ENCODE data around the gene RXRG. TPM values are rescaled to one million over a fixed set of nuclear protein-coding genes. Genes with fewer than 3 reads are reported as not detected.

The RXRG gene
- polyA plus RNA-seq, 6 donors from 2014 or later, result not detected

DNA sequence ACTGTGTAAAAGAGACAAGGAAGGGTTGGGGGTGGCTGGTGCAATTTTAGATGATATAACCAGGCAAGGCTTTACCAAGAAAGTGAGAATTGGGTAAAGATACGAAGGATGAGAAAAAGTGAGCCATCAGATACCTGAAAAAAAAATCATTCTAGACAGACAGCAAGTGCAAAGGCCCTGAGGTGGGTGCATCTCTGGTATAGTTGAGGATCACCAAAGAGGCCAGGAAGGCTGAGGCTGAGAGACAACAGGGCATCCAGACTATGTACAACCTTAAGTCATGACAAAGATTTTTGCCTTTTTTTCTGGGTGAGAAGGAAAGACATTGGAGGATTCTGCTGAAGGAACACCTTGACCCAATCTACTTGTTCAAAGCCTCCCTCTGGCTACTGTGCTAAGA is 29.9 kb downstream of the RXRG start:
- H3K4me1 Mint-ChIP-seq, result no peaks in the 10 kb centered on the region
- H3K9me3 Mint-ChIP-seq, result no peaks in the 10 kb centered on the region
- H3K36me3 Mint-ChIP-seq, result no peaks in the 10 kb centered on the region
- peaks cover 25 to 43% (median 30%) of the 10 kb centered on the region in 3 donors for H3K27me3 Mint-ChIP-seq
- no peak overlapping the region for H3K27ac Mint-ChIP-seq
- no peak overlapping the region for H3K4me3 Mint-ChIP-seq
- no peak for ATAC-seq (ENCODE audit: low read depth in 2 of 2)
- no peak for DNase-seq

DNA sequence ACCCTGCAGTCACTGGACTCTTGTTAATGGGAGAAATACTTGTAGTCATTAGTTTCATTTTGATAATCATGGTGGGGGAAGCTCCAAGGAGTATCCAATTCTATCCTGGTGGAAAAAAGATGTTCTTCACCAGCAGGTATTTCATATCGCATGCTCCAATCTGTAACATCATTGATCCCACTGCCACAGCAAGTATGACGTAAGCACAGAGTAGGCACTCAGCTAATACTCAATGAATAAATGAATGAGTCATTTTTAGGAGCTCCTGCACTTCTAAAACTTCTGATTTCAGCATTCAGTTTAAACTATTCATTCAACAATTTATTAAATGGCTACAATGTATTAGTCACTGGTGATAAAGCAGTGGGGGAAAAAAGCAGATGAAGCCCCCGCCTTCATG is 30.3 kb downstream of the RXRG start:
- ATAC-seq (ENCODE audit: low read depth in 2 of 2), result no peak
- no peak overlapping the region for H3K4me3 Mint-ChIP-seq
- H3K36me3 Mint-ChIP-seq, result no peaks in the 10 kb centered on the region
- H3K27me3 Mint-ChIP-seq, result peaks cover 25 to 47% (median 34%) of the 10 kb centered on the region in 3 donors
- no peaks in the 10 kb centered on the region for H3K4me1 Mint-ChIP-seq
- H3K27ac Mint-ChIP-seq, result no peak overlapping the region
- DNase-seq, result no peak
- no peaks in the 10 kb centered on the region for H3K9me3 Mint-ChIP-seq

DNA sequence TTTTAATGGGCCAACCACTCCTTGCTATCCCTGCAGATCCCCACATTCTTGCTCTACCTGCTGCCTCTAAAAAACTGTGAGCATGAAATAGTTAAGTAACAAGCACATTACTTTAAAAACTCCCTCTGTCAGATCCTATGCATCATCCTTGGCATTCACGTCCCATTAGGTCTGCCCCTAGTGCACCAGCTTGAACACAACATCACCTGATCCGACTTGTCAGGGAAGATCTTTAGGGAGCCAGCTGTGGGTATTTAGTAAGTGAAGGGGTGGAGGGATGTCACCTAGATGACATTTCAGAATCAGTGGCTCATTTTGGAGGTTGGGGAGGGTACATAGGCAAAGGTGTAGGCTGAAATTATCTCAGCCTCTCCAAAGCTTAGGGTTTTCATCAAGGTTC is 33.5 kb downstream of the RXRG start:
- DNase-seq (no peak), ATAC-seq (ENCODE audit: low read depth in 2 of 2) (no peak)
- Mint-ChIP-seq H3K27me3 (peaks cover 48 to 58% (median 54%) of the 10 kb centered on the region in 3 donors), H3K9me3 (no peaks in the 10 kb centered on the region), H3K36me3 (no peaks in the 10 kb centered on the region), H3K4me1 (no peaks in the 10 kb centered on the region), H3K27ac (no peak overlapping the region), H3K4me3 (no peak overlapping the region)

DNA sequence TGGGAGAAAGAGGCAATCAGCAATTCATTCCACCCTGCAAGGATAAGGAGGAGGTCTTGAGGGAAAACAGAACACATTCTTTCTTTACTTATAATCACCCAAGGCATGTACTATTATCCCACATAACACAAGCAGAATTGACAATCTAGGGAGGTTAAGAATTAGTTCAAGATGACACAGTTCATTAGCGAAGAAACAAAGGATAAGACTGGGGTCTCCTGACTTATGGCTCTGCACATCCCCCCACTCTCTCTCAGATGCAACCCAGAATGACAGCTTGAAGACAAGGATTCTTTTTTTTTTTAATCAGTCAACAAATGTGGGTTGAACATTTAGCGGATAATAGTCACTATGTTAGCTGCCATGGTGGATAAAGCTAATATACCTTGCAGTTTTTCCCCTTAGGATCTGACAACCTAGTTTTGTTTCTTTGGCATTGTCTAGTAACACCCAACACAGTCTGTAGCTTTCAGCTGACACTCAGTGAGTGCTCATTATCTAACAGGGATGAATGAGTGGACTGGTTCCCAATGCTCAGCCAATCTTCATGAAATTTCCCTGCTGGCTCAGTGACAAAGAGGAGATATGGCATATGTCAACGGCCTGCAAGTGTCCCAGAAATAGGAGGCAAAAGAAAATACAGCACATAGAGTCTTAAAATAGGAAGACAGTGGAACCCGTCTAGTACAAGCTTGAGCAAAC is 35.1 kb downstream of the RXRG start:
- H3K9me3 Mint-ChIP-seq, result no peaks in the 10 kb centered on the region
- no peak for ATAC-seq (ENCODE audit: low read depth in 2 of 2)

DNA sequence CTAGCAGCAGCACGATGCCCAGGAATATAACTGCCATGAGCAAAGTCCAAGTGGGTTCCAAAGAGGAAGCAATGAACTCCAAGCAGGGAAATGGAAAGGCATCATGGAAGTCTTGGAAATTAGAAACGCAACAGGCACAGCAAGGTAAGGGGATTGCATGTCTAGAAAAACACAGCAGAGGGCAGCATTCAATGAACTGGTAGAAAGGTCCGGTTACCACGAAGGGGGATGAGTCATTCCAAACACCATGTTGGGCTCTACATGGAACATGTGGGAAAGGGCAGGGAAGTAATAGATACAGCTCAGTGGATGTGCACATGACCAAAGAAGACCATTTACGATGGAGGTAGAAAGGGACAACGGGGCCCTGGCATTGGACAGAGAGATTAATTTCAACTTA is 36.4 kb downstream of the RXRG start:
- peaks cover 32 to 43% (median 42%) of the 10 kb centered on the region in 3 donors for H3K27me3 Mint-ChIP-seq
- no peaks in the 10 kb centered on the region for H3K4me1 Mint-ChIP-seq
- ATAC-seq (ENCODE audit: low read depth in 2 of 2) (no peak), DNase-seq (no peak)
- H3K36me3 Mint-ChIP-seq, result no peaks in the 10 kb centered on the region
- H3K9me3 Mint-ChIP-seq, result no peaks in the 10 kb centered on the region
- H3K4me3 Mint-ChIP-seq, result no peak overlapping the region
- H3K27ac Mint-ChIP-seq, result no peak overlapping the region

More for the DNA sequence above, 35.1 kb downstream of the RXRG start:
- Mint-ChIP-seq H3K36me3 (no peaks in the 10 kb centered on the region), H3K4me3 (no peak overlapping the region), H3K4me1 (no peaks in the 10 kb centered on the region), H3K27me3 (peaks cover 39 to 44% (median 41%) of the 10 kb centered on the region in 3 donors), H3K27ac (no peak overlapping the region)
- DNase-seq, result no peak

DNA sequence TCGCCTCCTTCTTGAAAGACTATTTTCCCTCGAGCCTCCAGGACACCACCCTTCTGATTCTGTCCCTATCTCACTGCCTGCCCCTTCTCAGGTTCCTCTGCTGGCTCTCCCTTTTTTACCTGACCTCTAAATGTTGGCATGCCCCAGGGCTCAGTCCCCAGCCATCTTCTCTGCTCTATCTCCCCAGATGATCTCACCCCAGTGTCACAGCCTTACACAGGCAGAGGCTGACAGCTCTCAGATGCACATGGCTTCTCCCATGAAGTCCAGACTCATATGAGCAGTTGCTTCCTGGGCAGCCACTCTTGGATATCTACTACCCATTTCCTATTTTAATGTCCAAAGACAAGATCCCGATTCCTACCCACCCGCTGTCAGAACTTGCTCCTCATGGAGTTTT is 37.5 kb downstream of the RXRG start:
- DNase-seq (no peak), ATAC-seq (ENCODE audit: low read depth in 2 of 2) (no peak)
- no peaks in the 10 kb centered on the region for H3K36me3 Mint-ChIP-seq
- H3K27me3 Mint-ChIP-seq, result peaks cover 32 to 43% (median 42%) of the 10 kb centered on the region in 3 donors
- no peaks in the 10 kb centered on the region for H3K9me3 Mint-ChIP-seq
- H3K4me1 Mint-ChIP-seq, result no peaks in the 10 kb centered on the region
- H3K4me3 Mint-ChIP-seq, result no peak overlapping the region
- no peak overlapping the region for H3K27ac Mint-ChIP-seq

DNA sequence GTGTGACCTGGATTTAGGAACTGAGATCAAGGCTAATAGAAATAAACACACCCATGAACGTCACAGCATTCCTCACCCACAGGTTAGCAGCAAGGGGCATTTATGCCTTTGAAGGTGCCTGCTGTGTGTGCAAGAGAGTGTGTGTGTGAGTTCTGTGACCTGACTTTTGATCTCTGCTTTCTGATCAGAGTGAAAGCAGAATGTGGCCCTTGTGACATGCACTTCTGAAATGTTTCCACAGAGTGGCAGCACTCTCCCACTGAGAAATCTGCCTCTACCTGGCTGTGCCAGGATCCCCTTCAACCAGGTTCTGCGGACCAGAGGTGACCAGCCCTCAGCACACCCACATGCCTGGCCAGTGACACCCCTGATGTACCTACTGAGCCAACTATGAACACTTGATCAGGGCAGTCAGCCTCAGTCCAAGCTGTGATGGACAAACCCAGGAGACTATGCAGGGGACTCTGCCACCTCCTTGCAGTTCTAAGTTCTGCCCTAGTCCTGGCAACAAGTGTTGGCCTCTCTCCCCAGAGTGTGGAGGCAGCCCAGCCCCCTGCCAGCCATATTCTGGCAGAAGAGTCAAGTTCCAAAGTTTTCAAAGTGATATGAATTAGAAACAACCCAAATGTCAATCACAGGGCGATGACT is 41.0 kb downstream of the RXRG start:
- no peaks in the 10 kb centered on the region for H3K9me3 Mint-ChIP-seq
- no peak overlapping the region for H3K4me3 Mint-ChIP-seq
- H3K27me3 Mint-ChIP-seq, result peaks cover 42 to 56% (median 54%) of the 10 kb centered on the region in 3 donors
- DNase-seq (peak; percentile 12), ATAC-seq (ENCODE audit: low read depth in 2 of 2) (peak; percentile 40 to 54)
- no peaks in the 10 kb centered on the region for H3K36me3 Mint-ChIP-seq
- H3K27ac Mint-ChIP-seq, result no peak overlapping the region
- H3K4me1 Mint-ChIP-seq, result no peaks in the 10 kb centered on the region

DNA sequence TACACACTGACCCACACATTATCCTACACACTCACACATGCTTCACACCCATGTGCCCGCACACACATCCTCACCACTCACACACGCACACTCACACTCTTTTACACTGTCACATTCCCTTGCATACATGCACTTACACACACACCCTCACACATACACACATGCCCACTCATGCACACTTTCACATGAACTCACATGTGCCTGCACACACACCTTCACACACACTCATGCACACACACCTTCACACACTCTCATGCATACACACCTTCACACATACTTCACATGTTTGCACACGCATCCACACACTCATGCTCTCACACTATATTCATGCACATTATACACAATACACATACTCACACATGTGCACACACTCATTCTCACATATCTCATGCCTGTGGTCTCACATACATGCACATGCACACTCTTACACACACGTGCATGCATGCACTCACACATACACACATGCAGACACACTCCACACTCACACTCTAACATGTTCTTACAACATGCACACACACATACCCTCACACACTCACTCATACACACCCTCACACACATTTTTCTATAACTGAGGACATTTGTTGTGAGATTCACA is 42.3 kb downstream of the RXRG start:
- ATAC-seq (ENCODE audit: low read depth in 2 of 2) (no peak), DNase-seq (no peak)
- Mint-ChIP-seq H3K36me3 (no peaks in the 10 kb centered on the region), H3K27me3 (peaks cover 39 to 52% (median 51%) of the 10 kb centered on the region in 3 donors), H3K4me1 (no peaks in the 10 kb centered on the region), H3K9me3 (no peaks in the 10 kb centered on the region), H3K27ac (no peak overlapping the region), H3K4me3 (no peak overlapping the region)

DNA sequence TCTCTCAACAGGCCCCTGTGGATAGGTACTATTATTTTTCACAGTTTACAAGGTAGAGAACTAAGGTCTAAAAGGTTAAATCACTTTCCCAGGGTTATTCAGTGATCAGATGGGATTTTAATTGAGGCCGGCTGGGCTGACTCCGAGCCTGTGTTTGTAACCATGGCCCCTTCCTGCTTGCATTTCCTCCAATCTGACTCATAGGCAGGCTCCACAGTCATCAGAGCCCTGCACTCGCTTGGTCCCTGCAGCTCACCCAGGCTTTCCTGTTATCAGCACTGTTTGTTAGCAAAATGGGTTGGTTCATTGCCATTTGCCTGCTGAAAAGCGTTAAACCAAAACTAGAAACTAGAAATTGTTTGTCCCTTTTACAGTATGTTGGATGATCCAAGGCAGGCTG is 47.0 kb downstream of the RXRG start:
- no peak overlapping the region for H3K4me3 Mint-ChIP-seq
- no peaks in the 10 kb centered on the region for H3K36me3 Mint-ChIP-seq
- peaks cover 65 to 75% (median 74%) of the 10 kb centered on the region in 3 donors for H3K27me3 Mint-ChIP-seq
- peaks cover 0 to 3% (median 0%) of the 10 kb centered on the region in 7 donors for H3K9me3 Mint-ChIP-seq
- H3K27ac Mint-ChIP-seq, result no peak overlapping the region
- ATAC-seq (ENCODE audit: low read depth in 2 of 2) (no peak), DNase-seq (no peak)
- H3K4me1 Mint-ChIP-seq, result peaks cover 6 to 13% (median 12%) of the 10 kb centered on the region in 3 donors

DNA sequence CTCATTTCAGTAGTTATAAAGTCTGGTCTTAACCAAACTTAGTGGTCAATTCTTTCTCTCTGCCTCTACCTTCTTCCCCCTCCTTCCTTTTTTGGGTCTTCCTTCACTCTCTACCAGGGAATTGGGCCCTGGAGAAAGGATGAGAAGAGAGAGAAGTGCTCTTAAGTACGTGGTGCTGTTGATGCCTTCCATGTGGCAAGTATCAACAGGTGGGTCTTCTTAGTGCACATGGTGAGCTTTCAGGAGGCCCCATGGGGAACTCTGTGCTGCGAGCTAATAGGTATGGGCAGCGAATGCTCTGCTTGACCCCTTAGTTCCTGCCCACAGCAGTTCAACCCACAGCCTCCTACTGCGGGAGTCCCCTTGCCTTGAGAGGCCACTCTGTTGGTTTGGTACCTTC is 49.0 kb downstream of the RXRG start:
- Mint-ChIP-seq H3K27me3 (peaks cover 80 to 89% (median 84%) of the 10 kb centered on the region in 3 donors), H3K4me1 (peaks cover 10 to 21% (median 17%) of the 10 kb centered on the region in 3 donors), H3K4me3 (no peak overlapping the region), H3K27ac (no peak overlapping the region), H3K36me3 (no peaks in the 10 kb centered on the region), H3K9me3 (peaks cover 0 to 5% (median 0%) of the 10 kb centered on the region in 7 donors)
- DNase-seq (no peak), ATAC-seq (ENCODE audit: low read depth in 2 of 2) (no peak)

DNA sequence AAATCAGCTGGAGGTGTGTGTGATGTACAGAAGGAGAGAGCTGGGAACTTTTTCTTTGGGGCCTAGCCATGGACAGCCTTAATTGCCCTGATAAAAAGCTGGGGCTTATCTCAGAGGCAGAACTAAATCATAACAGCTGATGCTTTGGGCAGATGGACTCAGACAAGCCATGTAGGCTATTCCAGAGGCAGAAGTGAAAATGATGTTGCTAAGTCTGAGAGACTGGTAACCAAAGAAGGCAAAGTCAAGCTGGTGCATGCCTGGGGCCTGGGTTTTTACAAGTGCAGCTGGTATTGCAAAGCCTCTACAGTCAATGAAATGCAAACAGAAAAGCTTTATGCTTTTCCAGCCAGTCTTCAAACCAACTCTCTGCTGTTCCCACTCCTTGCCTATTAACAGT is 49.4 kb downstream of the RXRG start:
- peaks cover 0 to 5% (median 0%) of the 10 kb centered on the region in 7 donors for H3K9me3 Mint-ChIP-seq
- no peaks in the 10 kb centered on the region for H3K36me3 Mint-ChIP-seq
- peak overlapping the region in 1 of 6 donors; percentile 30 for H3K27ac Mint-ChIP-seq

DNA sequence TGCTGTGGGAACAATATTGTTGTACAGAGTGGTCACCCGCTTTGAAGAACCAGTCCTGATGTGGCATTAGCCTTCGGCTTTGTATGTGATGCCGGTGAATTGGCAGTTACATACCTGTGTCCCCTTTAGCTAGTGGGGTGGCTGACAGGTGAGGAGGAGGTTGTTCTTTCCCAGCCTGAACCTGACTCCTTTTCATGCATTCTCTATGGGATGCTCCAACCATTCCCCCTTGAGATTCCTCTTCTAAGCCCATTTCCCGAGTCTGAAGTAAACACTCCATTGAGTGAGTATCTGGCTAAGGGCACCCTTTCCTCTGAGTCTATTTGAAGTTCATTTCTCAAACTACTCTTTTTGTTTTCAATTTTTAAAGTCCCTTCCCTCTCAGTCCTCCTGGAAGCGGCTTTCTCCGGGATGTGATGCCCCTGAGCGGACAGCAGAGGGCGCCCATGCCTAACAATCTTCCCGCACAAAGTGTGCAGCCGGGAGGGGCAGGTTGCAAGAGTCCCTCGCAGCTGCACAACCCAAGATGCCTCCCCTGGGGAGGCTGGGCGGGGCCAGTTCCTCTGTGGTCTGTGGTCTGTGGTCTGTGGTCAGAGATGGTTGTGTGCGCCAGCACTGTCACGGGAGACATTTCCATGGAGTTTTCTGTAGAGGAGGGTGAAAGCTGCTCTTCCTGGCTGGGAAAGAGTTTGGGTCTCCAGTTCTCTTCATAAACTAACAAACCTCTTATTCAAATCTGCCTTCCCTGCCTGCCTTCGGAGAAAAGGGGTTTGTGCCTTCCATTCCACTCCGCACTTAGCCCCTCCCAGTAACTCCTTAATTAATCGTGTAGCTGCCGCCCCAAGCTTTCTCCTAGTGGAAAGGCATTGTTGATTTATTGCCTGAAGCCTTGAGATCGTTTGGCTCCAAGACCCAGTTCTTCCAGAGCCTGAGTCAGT is 52.0 kb downstream of the RXRG start:
- no peaks in the 10 kb centered on the region for H3K36me3 Mint-ChIP-seq
- H3K9me3 Mint-ChIP-seq, result peaks cover 0 to 5% (median 0%) of the 10 kb centered on the region in 7 donors
- H3K4me3 Mint-ChIP-seq, result peak overlapping the region; percentile 29 to 89 (median 76)
- peak overlapping the region; percentile 35 to 99 (median 97) for H3K27ac Mint-ChIP-seq
- ATAC-seq (ENCODE audit: low read depth in 2 of 2) (peak; percentile 100), DNase-seq (peak; percentile 90)
- H3K4me1 Mint-ChIP-seq, result peaks cover 10 to 21% (median 17%) of the 10 kb centered on the region in 3 donors
- peaks cover 82 to 93% (median 87%) of the 10 kb centered on the region in 3 donors for H3K27me3 Mint-ChIP-seq

More for the DNA sequence above, 49.4 kb downstream of the RXRG start:
- Mint-ChIP-seq H3K4me1 (peaks cover 10 to 21% (median 17%) of the 10 kb centered on the region in 3 donors), H3K4me3 (no peak overlapping the region), H3K27me3 (peaks cover 80 to 89% (median 84%) of the 10 kb centered on the region in 3 donors)
- DNase-seq (no peak), ATAC-seq (ENCODE audit: low read depth in 2 of 2) (no peak)

DNA sequence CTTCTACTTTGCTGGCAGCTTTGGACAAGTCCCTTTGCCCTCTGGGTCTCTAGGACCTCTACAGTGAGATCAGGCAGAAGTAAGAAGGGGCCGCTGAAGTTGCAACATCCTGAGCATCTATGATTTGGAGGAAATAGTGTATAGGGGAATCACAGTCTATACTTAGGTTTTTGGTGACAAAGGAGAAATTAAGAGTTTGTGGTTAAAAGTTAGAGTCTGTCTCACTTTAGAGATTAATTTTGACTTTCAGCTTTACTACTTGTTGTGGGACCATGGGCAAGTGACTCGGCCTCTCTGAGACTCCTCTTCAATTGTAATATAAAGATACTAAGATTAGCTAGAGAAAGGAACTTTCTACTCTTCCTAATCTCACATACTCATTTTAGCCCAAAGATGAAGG is 55.3 kb downstream of the RXRG start:
- no peak for DNase-seq
- peaks cover 84 to 89% (median 84%) of the 10 kb centered on the region in 3 donors for H3K27me3 Mint-ChIP-seq
- H3K4me3 Mint-ChIP-seq, result no peak overlapping the region
- no peaks in the 10 kb centered on the region for H3K36me3 Mint-ChIP-seq
- peaks cover 10 to 18% (median 12%) of the 10 kb centered on the region in 3 donors for H3K4me1 Mint-ChIP-seq
- H3K9me3 Mint-ChIP-seq, result peaks cover 0 to 5% (median 0%) of the 10 kb centered on the region in 7 donors
- no peak for ATAC-seq (ENCODE audit: low read depth in 2 of 2)
- no peak overlapping the region for H3K27ac Mint-ChIP-seq
